HG03066 (cell line): ENCODE data around the gene SLC6A9.

Experiments used
- ATAC-seq: cut with Tn5 transposase; IDR thresholded peaks from one replicate; pipeline ENCODE4 v1.9.1; 2021; ENCODE audit warnings: low read depth; ENCODE audit not compliant: unreplicated experiment

SLC6A9 gene

GRCh38 chr1:43990271-43991199 lies 40.7 kb downstream of the SLC6A9 start:
- no peak for ATAC-seq

GRCh38 chr1:43987159-43987902 lies 43.9 kb downstream of the SLC6A9 start:
- no peak for ATAC-seq

GRCh38 chr1:43986712-43987111 lies 44.5 kb downstream of the SLC6A9 start:
- ATAC-seq = no peak

GRCh38 chr1:43985984-43986595 lies 45.2 kb downstream of the SLC6A9 start:
- ATAC-seq = no peak

GRCh38 chr1:43984855-43985254 lies 46.4 kb downstream of the SLC6A9 start:
- ATAC-seq = no peak

- ATAC-seq = no peak
Measured at GRCh38 chr1:43983253-43983899, 47.9 kb downstream of the SLC6A9 start.

- no peak for ATAC-seq
Measured at GRCh38 chr1:43982808-43983207, 48.5 kb downstream of the SLC6A9 start.

GRCh38 chr1:43982241-43982640 lies 49.0 kb downstream of the SLC6A9 start:
- no peak for ATAC-seq

- no peak for ATAC-seq
Measured at GRCh38 chr1:43981636-43982035, 49.6 kb downstream of the SLC6A9 start.

- ATAC-seq = no peak
Measured at GRCh38 chr1:43981135-43981491, 50.1 kb downstream of the SLC6A9 start.

- ATAC-seq = no peak
Measured at GRCh38 chr1:43980255-43981134, 50.8 kb downstream of the SLC6A9 start.

GRCh38 chr1:43979528-43980254 lies 51.6 kb downstream of the SLC6A9 start:
- ATAC-seq = no peak

GRCh38 chr1:43979261-43979527 lies 52.1 kb downstream of the SLC6A9 start:
- ATAC-seq = no peak

- no peak for ATAC-seq
Measured at GRCh38 chr1:43978551-43979260, 52.6 kb downstream of the SLC6A9 start, which contains the start of gene B4GALT2. TSS of gene B4GALT2 (plus strand) at chr1:43979210. CDS start at chr1:43981161, 1,951 bp downstream.

- ATAC-seq = no peak
Measured at GRCh38 chr1:43978264-43978550, 53.1 kb downstream of the SLC6A9 start.

GRCh38 chr1:43977376-43978263 lies 53.6 kb downstream of the SLC6A9 start:
- no peak for ATAC-seq

GRCh38 chr1:43976890-43977289 lies 54.4 kb downstream of the SLC6A9 start:
- ATAC-seq = no peak

- no peak for ATAC-seq
Measured at GRCh38 chr1:43976045-43976444, 55.2 kb downstream of the SLC6A9 start.
